Measurements from ENCODE around the gene DTNB. TPM values are rescaled to one million over a fixed set of nuclear protein-coding genes. Genes with fewer than 3 reads are reported as not detected.

The DTNB gene
- polyA plus RNA-seq, 1 of the 3 experiments (the other 2 are of a cell fraction) = 15.3 TPM

- H3K4me2 ChIP-seq = 0 out of 2 replicates have a peak overlapping the region, but pooled peaks have one; percentile 4
- no peaks in the 10 kb centered on the region for H3K9me2 ChIP-seq
- POLR2A ChIA-PET = no interaction called here
- H3K27me3 ChIP-seq (ENCODE audit: insufficient read depth) = no peaks in the 10 kb centered on the region
- no peak overlapping the region for H3K4me3 ChIP-seq (ENCODE audit: low read depth in 2 of 2, low read length in 1 of 2)
- no peak overlapping the region for H3K9ac ChIP-seq
- no peaks in the 10 kb centered on the region for H3K79me2 ChIP-seq (ENCODE audit: insufficient read depth)
- CTCF ChIA-PET = interaction anchor here (0.7 to 2.4 kb wide), 8 partner anchors 8 to 215 kb away, joined by 3 to 7 read pairs (median 3); no protein-coding TSS in a partner anchor
- peaks cover 7% of the 10 kb centered on the region for H3F3A ChIP-seq (replicated peaks; ENCODE audit: insufficient read depth)
- TF ChIP-seq RXRA (IDR thresholded peaks at IDR 0.05; ENCODE audit: borderline replicate concordance, low read depth) = no peak
- TF ChIP-seq JUND (IDR thresholded peaks at IDR 0.05) = no peak
- no peak for TF ChIP-seq CTCF (IDR thresholded peaks at IDR 0.05)
- TF ChIP-seq ZBTB33 (IDR thresholded peaks at IDR 0.05; ENCODE audit: borderline replicate concordance, low read depth) = no peak
- no peak for TF ChIP-seq SIN3A (IDR thresholded peaks at IDR 0.05; ENCODE audit: borderline replicate concordance, low read depth, low read length)
- no peak for TF ChIP-seq MAX (IDR thresholded peaks at IDR 0.05; ENCODE audit: low read depth)
- TF ChIP-seq GATA2 (CRISPR knock-in tag; IDR thresholded peaks at IDR 0.05) = no peak
- no peak for TF ChIP-seq NFIC (IDR thresholded peaks at IDR 0.05; ENCODE audit: borderline replicate concordance)
- no peak for TF ChIP-seq RCOR1 (IDR thresholded peaks at IDR 0.05; ENCODE audit: low read length)
- TF ChIP-seq MEF2A (IDR thresholded peaks at IDR 0.05; ENCODE audit: borderline replicate concordance, low read depth) = no peak
- TF ChIP-seq FOXJ3 (CRISPR knock-in tag; IDR thresholded peaks at IDR 0.05) = no peak
- peak overlapping the region in 1 of 2 experiments; percentile 55; a peak in 1 of 4 replicates for H3K27ac ChIP-seq (ENCODE audit: low read depth in 2 of 2, low read length in 1 of 2)
- DNase-seq = no peak
- no peaks in the 10 kb centered on the region for H4K20me1 ChIP-seq (ENCODE audit: insufficient read depth)
- no peak overlapping the region for H2AFZ ChIP-seq (ENCODE audit: low read depth)
- H3K9me3 ChIP-seq = no peaks in the 10 kb centered on the region
- peaks cover 4 to 15% of the 10 kb centered on the region in 2 experiments; a peak in 2 of 4 replicates for H3K4me1 ChIP-seq (ENCODE audit: control insufficient read depth in 1 of 2, insufficient read depth in 2 of 2, low read depth in 1 of 2, low read length in 1 of 2)
- H3K36me3 ChIP-seq (replicated peaks in 1 of 2; ENCODE audit: control insufficient read depth in 1 of 2, insufficient read depth in 2 of 2, low read length in 1 of 2) = no peaks in the 10 kb centered on the region
- WGBS (ENCODE audit: low lambda C conversion rate) = 93% methylated on average over 6 of the region's 6 CpGs
Observed at GRCh38 chr2:25557179-25558036, 116.0 kb downstream of the DTNB start.

- WGBS (ENCODE audit: low lambda C conversion rate) = 96% methylated on average over 4 of the region's 4 CpGs
- H3K36me3 ChIP-seq (replicated peaks in 1 of 2; ENCODE audit: control insufficient read depth in 1 of 2, insufficient read depth in 2 of 2, low read length in 1 of 2) = no peaks in the 10 kb centered on the region
- POLR2A ChIA-PET = no interaction called here
- no peak overlapping the region for H3K4me2 ChIP-seq
- no peaks in the 10 kb centered on the region for H3K9me2 ChIP-seq
- CTCF ChIA-PET = interaction anchor here (1.4 to 3.2 kb wide), 3 partner anchors 14 to 210 kb away, joined by 6 to 14 read pairs (median 8); partner anchors contain the start of gene DNMT3A
- DNase-seq = no peak
- H4K20me1 ChIP-seq (ENCODE audit: insufficient read depth) = no peaks in the 10 kb centered on the region
- no peak overlapping the region for H3K27ac ChIP-seq (ENCODE audit: low read depth in 2 of 2, low read length in 1 of 2)
- no peak overlapping the region for H3K4me3 ChIP-seq (ENCODE audit: low read depth in 2 of 2, low read length in 1 of 2)
- no peaks in the 10 kb centered on the region for H3K27me3 ChIP-seq (ENCODE audit: insufficient read depth)
- H3K9me3 ChIP-seq = no peaks in the 10 kb centered on the region
- H3K79me2 ChIP-seq (ENCODE audit: insufficient read depth) = no peaks in the 10 kb centered on the region
- H3F3A ChIP-seq (replicated peaks; ENCODE audit: insufficient read depth) = peaks cover 3% of the 10 kb centered on the region
- peaks cover 7 to 16% of the 10 kb centered on the region in 2 experiments for H3K4me1 ChIP-seq (ENCODE audit: control insufficient read depth in 1 of 2, insufficient read depth in 2 of 2, low read depth in 1 of 2, low read length in 1 of 2)
- no peak overlapping the region for H3K9ac ChIP-seq
- H2AFZ ChIP-seq (ENCODE audit: low read depth) = no peak overlapping the region
- no peak for TF ChIP-seq EZH2phosphoT487 (IDR thresholded peaks at IDR 0.05; ENCODE audit: borderline replicate concordance, low read depth)
- TF ChIP-seq RFX5 (IDR thresholded peaks at IDR 0.05; ENCODE audit: low read length) = no peak
- no peak for TF ChIP-seq EP300 (IDR thresholded peaks at IDR 0.05; ENCODE audit: borderline replicate concordance in 1 of 2, low read depth in 1 of 2, low read length in 1 of 2)
- TF ChIP-seq ELF1 (IDR thresholded peaks at IDR 0.05) = no peak
- TF ChIP-seq TCF12 (IDR thresholded peaks at IDR 0.05) = no peak
- no peak for TF ChIP-seq ZBTB33 (IDR thresholded peaks at IDR 0.05; ENCODE audit: borderline replicate concordance, low read depth)
- no peak for TF ChIP-seq PBX3 (IDR thresholded peaks at IDR 0.05)
- no peak for TF ChIP-seq RCOR1 (IDR thresholded peaks at IDR 0.05; ENCODE audit: low read length)
- no peak for TF ChIP-seq SIN3A (IDR thresholded peaks at IDR 0.05; ENCODE audit: borderline replicate concordance, low read depth, low read length)
- no peak for TF ChIP-seq TAF1 (IDR thresholded peaks at IDR 0.05; ENCODE audit: borderline replicate concordance, low read depth, low read length)
Observed at GRCh38 chr2:25552318-25552717, 121.1 kb downstream of the DTNB start.

Data from SK-N-SH (cell line).